GM21786 (cell line): Measurements from ENCODE around the gene SWI5.

ENCODE experiments used
- ATAC-seq: cut with Tn5 transposase; IDR thresholded peaks from one replicate; pipeline ENCODE4 v1.9.1; 2021; ENCODE audit not compliant: unreplicated experiment

Gene SWI5

GRCh38 chr9:128316421-128316820 is 40.3 kb downstream of the SWI5 start:
- no peak for ATAC-seq

GRCh38 chr9:128317629-128318028 is 41.6 kb downstream of the SWI5 start:
- no peak for ATAC-seq

- no peak for ATAC-seq
Measured at GRCh38 chr9:128321343-128321742, 45.3 kb downstream of the SWI5 start.

GRCh38 chr9:128321879-128322403 is 45.9 kb downstream of the SWI5 start:
- ATAC-seq = peak; percentile 7

GRCh38 chr9:128322404-128323211 is 46.5 kb downstream of the SWI5 start, which contains the start of the genes COQ4 and TRUB2:
COQ4 (plus strand) TSS chr9:128322839; CDS start chr9:128322859, 20 bp downstream.
TRUB2 (minus strand) TSS chr9:128322447; CDS start chr9:128322408, 39 bp downstream.
- peak; percentile 80 for ATAC-seq

GRCh38 chr9:128323212-128323730 is 47.2 kb downstream of the SWI5 start:
- ATAC-seq = no peak

- no peak for ATAC-seq
Measured at GRCh38 chr9:128323791-128324190, 47.7 kb downstream of the SWI5 start.

GRCh38 chr9:128324401-128324800 is 48.3 kb downstream of the SWI5 start:
- ATAC-seq = no peak

GRCh38 chr9:128325629-128326028 is 49.6 kb downstream of the SWI5 start:
- ATAC-seq = no peak

- no peak for ATAC-seq
Measured at GRCh38 chr9:128333451-128333869, 57.4 kb downstream of the SWI5 start.

GRCh38 chr9:128335161-128335560 is 59.1 kb downstream of the SWI5 start:
- no peak for ATAC-seq

- no peak for ATAC-seq
Measured at GRCh38 chr9:128335914-128336313, 59.8 kb downstream of the SWI5 start.

GRCh38 chr9:128337936-128338335 is 61.9 kb downstream of the SWI5 start:
- no peak for ATAC-seq
